NCI-H446 treated with DMSO at 0.1 percent for 48 hours (cell line): ENCODE results near the gene TSHZ2.
"Not testable (repeated sequence)": the region's sequence is repeated elsewhere in the genome, so short reads cannot be mapped to it uniquely, and the experiment has no call there.

Experiments used
- DNase-seq: peaks from one replicate; lab custom pipeline; 2025; lab: John Stamatoyannopoulos, UW

The TSHZ2 gene

GRCh38 chr20:53349730-53350129, 377.6 kb downstream of the TSHZ2 start:
- DNase-seq = no peak

DNA sequence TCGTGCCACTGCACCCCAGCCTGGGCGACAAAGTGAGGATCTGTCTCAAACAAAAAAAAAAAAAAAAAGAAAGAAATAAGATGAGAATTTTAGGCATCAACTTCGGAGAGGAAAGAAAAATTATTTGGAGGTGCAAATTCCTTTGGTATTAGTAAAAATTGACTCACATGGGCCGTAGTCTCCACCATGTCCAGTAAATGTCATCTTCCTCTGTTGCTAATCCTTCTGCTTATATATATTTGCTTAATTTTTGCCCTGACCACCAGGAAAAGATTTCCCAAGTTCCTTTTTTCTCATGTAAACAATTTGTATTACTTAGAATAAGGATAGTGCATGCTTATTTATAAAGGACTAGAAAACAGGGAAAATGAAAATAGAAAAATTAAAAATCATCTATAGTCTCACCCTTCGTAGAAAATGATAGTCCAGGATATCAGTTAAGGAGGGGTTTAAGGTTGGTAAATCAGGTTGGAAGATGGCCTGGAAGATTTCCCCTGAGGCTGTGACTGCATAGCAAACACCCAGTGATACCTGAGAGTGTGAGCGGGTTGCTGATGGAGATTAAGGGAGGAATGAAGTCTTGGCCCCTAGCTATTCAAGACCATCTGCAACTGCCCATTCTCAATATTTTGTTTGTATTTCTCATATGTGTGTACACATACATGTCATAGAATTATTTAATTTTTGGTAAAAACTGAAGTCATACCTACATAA, 380.7 kb downstream of the TSHZ2 start:
- no peak for DNase-seq

DNA sequence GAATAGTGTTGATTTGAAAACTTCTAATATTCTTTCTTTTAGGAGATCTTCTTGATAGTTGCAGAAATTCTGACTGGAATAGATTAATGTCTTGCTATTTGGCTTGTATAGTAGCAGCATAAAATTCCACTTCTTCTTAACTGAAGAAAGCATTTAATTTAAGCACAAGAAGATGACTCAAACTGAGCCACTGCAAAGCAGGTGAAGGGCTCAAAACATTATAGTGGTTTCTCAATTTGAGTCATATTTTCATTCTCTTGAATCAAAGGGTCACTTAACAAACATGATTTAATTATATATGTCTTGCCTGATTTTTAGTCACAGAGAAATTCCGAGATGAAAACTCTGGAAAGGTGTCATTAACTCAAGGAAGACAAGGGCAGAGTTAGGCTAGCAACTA, 382.2 kb downstream of the TSHZ2 start:
- no peak for DNase-seq

GRCh38 chr20:53355790-53356189, 383.6 kb downstream of the TSHZ2 start:
- no peak for DNase-seq

GRCh38 chr20:53359425-53359824, 387.3 kb downstream of the TSHZ2 start:
- peak; percentile 68 for DNase-seq

- DNase-seq = no peak
Measured at GRCh38 chr20:53360852-53361251, 388.7 kb downstream of the TSHZ2 start.

DNA sequence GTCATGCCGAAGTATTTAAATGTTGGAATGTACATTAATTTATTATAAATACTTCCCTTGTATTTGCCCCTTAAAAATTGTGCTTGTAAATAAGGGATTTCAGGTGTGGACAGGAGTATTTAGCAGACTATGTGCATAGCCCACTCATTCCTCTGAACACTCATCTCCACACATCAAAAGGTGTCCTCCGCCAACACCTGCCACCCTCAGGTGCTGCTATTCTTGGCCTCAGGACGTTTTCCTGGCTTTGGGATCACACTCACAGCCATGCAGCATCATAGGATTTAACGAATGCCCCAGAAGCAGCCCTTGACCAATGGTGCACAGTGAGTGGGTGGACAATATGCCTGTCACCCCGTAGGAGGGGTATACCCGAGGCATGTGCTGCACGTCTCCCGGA, 390.6 kb downstream of the TSHZ2 start:
- DNase-seq = no peak

- peak; percentile 99 for DNase-seq
Measured at GRCh38 chr20:53364646-53365045, 392.5 kb downstream of the TSHZ2 start.

- DNase-seq = peak; percentile 90
Measured at GRCh38 chr20:53365076-53365475, 392.9 kb downstream of the TSHZ2 start.

- DNase-seq = peak; percentile 60
Measured at GRCh38 chr20:53365539-53366075, 393.4 kb downstream of the TSHZ2 start.

GRCh38 chr20:53366928-53367327, 394.8 kb downstream of the TSHZ2 start:
- not testable (repeated sequence) for DNase-seq

DNA sequence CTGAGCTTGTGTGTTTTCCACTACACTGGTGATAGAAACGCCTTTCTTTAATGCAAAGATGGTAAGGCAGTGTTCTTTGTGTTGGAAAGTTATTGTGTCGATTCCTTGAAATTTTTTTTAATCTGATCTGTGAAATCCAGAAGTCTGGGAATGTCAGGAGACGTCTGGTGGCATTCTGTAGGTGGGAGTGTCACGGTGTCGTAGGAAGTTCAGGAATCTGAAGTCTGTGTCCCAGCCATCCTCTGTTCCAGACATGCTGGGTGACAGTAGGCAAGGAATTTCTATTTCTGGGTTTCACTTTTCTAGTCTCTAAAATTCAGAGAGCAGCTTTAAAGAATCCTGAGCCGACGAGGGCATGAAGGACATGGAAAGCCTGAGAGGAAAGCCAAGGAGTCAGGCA, 397.7 kb downstream of the TSHZ2 start:
- no peak for DNase-seq

- DNase-seq = no peak
Measured at GRCh38 chr20:53370345-53370961, 398.3 kb downstream of the TSHZ2 start.

- DNase-seq = no peak
Measured at GRCh38 chr20:53371216-53371615, 399.1 kb downstream of the TSHZ2 start.

DNA sequence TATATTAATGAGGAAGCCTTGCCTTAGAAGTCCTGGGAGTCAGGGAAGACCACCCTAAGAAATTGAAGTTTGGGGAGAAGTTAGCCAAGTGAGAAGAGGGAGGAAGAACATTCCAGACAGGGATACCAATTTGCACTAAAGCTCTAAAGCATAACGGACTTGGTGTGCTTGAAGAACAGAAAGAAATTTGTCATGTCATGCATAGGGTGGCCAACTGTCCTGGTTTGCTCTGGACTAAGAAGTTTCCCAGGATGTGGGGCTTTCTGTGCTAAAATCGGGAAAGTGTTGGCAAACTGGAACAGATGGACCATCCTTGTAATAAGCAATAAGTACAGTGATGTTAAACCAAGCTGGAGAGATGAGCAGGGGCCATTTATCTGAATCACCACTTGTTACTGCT, 403.9 kb downstream of the TSHZ2 start:
- no peak for DNase-seq

GRCh38 chr20:53379014-53379832, 407.1 kb downstream of the TSHZ2 start:
- peak; percentile 84 for DNase-seq

- DNase-seq = no peak
Measured at GRCh38 chr20:53379833-53380120, 407.6 kb downstream of the TSHZ2 start.

GRCh38 chr20:53381568-53382262, 409.6 kb downstream of the TSHZ2 start:
- no peak for DNase-seq

DNA sequence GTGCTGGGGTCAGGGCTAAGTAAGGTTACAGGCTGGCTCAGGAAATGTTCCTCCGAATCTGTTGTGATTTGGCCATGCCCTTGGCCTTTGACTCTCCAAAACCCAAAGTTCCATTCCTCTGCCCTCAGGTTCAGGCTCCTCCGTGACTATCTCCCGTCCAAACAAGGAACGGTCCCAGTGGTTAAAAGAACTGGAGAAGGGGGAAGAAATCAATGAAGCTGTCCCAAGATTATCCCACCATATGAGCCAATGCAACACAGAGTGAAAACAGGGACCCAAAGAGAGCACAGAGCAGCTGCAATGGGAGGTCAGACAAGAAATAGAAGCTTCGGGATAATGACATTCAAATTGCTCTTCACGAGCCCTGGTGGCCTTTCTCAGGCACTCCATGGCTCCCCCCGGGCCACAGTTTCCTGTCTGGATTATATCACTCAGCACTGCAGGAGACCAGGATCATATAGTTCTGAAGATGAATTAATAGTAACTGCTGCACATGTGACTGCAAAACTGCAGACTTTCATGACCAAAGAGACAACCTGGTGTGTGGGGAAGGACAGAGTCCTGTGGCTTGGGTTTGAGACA, 410.2 kb downstream of the TSHZ2 start:
- DNase-seq = no peak

- DNase-seq = no peak
Measured at GRCh38 chr20:53383916-53384315, 411.8 kb downstream of the TSHZ2 start.

GRCh38 chr20:53384392-53384791, 412.2 kb downstream of the TSHZ2 start:
- no peak for DNase-seq
